VCaP (cell line): Measurements from ENCODE around the gene MARK4.
"Not testable (repeated sequence)": the region's sequence is repeated elsewhere in the genome, so short reads cannot be mapped to it uniquely, and the experiment has no call there.

Experiments
- H3K27ac ChIP-seq: fragments of 450-650 bp; 2 replicates; pipeline ENCODE4 v1.5.1; 2017
- CTCF ChIP-seq: fragments of 450-650 bp; conservative IDR thresholded peaks from 2 replicates; pipeline ENCODE4 v1.5.1; 2017; ENCODE audit warnings: mild to moderate bottlenecking, moderate library complexity

Gene MARK4

GRCh38 chr19:45264781-45265317 is 13.8 kb downstream of the MARK4 start:
- TF ChIP-seq CTCF, result no peak
- H3K27ac ChIP-seq, result no peak overlapping the region

- no peak for TF ChIP-seq CTCF
Observed at GRCh38 chr19:45265375-45265774, 14.3 kb downstream of the MARK4 start.

GRCh38 chr19:45267296-45267695 is 16.2 kb downstream of the MARK4 start:
- no peak for TF ChIP-seq CTCF
- H3K27ac ChIP-seq, result no peak overlapping the region

More at GRCh38 chr19:45265375-45265774, 14.3 kb downstream of the MARK4 start:
- H3K27ac ChIP-seq, result no peak overlapping the region

- not testable (repeated sequence) for H3K27ac ChIP-seq
Observed at GRCh38 chr19:45269939-45270338, 18.9 kb downstream of the MARK4 start.

GRCh38 chr19:45271098-45271734 is 20.1 kb downstream of the MARK4 start:
- no peak for TF ChIP-seq CTCF
- H3K27ac ChIP-seq, result no peak overlapping the region; the same call in 1 of the 2 replicates

GRCh38 chr19:45271735-45272108 is 20.7 kb downstream of the MARK4 start:
- TF ChIP-seq CTCF, result no peak
- H3K27ac ChIP-seq, result peak overlapping the region; percentile 73; the same call in 1 of the 2 replicates

GRCh38 chr19:45273521-45273855 is 22.4 kb downstream of the MARK4 start:
- peak overlapping the region; percentile 73 for H3K27ac ChIP-seq
- TF ChIP-seq CTCF, result no peak; the same call in 1 of the 2 replicates

- no peak for TF ChIP-seq CTCF
- H3K27ac ChIP-seq, result no peak overlapping the region
Observed at GRCh38 chr19:45275370-45275971, 24.4 kb downstream of the MARK4 start.
